HEK293 (cell line): ENCODE measurements around the gene LDB2.

Experiments used
- CTCF ChIA-PET: fragments of 350-600 bp; formaldehyde crosslinking; extraction: SDS; loops from one replicate; lab custom pipeline; 2021; ENCODE audit warnings: antibody characterized with exemption; lab: Yijun Ruan, JAX
- POLR2A ChIA-PET: fragments of 300-600 bp; formaldehyde crosslinking; extraction: SDS; loops from one replicate; lab custom pipeline; 2020; ENCODE audit warnings: antibody characterized with exemption, inconsistent platforms; lab: Yijun Ruan, JAX
- H3K27ac ChIP-seq: fragments of 200-500 bp; sonication (Bioruptor generic); 2 replicates; pipeline ENCODE4 v1.5.1; 2014; ENCODE audit warnings: low read depth, low read length, control low read depth, inconsistent platforms; ENCODE audit errors: extremely low read depth
- H3K36me3 ChIP-seq, 2 experiments: fragments of 200-500 bp in 1 of 2; sonication (Bioruptor generic) in 1 of 2; 1 replicate in 1 of 2; 2 replicates in 1 of 2; pipeline ENCODE4 v1.5.1; 2014 to 2017; ENCODE audit warnings: inconsistent platforms in 2 of 2, low read length in 2 of 2; ENCODE audit not compliant: control insufficient read depth in 2 of 2, insufficient read depth in 1 of 2
- H3K4me1 ChIP-seq: fragments of 200-500 bp; sonication (Bioruptor generic); 2 replicates; pipeline ENCODE4 v1.5.1; 2014; ENCODE audit warnings: mild to moderate bottlenecking, low read length, inconsistent platforms; ENCODE audit not compliant: control insufficient read depth, insufficient read depth
- H3K4me3 ChIP-seq: 2 replicates; pipeline ENCODE4 v1.5.1; 2011; ENCODE audit warnings: low read depth, mild to moderate bottlenecking, control low read depth, low read length, moderate library complexity
- H3K9me3 ChIP-seq: fragments of 200-500 bp; sonication (Bioruptor generic); 2 replicates; pipeline ENCODE4 v1.5.1; 2014; ENCODE audit warnings: low read depth, low read length, inconsistent platforms; ENCODE audit not compliant: control insufficient read depth, insufficient read depth
- BCL11B ChIP-seq: fragments of 450-650 bp; formaldehyde crosslinking; IDR thresholded peaks from 2 replicates; pipeline ENCODE4 v1.5.1; 2016; ENCODE audit warnings: low read depth, missing biosample characterization, missing genetic modification characterization
- HIC1 ChIP-seq: fragments of 450-650 bp; formaldehyde crosslinking; IDR thresholded peaks from 2 replicates; pipeline ENCODE4 v1.5.1; 2016; ENCODE audit warnings: missing biosample characterization, missing genetic modification characterization
- HOXD13 ChIP-seq: sonication (generic); formaldehyde crosslinking; IDR thresholded peaks from 2 replicates; pipeline ENCODE4 v1.8.0; 2022; ENCODE audit warnings: missing genetic modification reagents, borderline replicate concordance
- KLF10 ChIP-seq: fragments of 450-650 bp; IDR thresholded peaks from 2 replicates; pipeline ENCODE4 v1.5.1; 2018; ENCODE audit warnings: missing biosample characterization, mild to moderate bottlenecking, missing genetic modification characterization
- REST ChIP-seq: fragments of 450-650 bp; formaldehyde crosslinking; IDR thresholded peaks from 2 replicates; pipeline ENCODE4 v1.5.1; 2016; ENCODE audit warnings: missing biosample characterization, missing genetic modification characterization
- ZBTB1 ChIP-seq: fragments of 450-650 bp; formaldehyde crosslinking; IDR thresholded peaks from 2 replicates; pipeline ENCODE4 v1.5.1; 2016; ENCODE audit warnings: missing biosample characterization, missing genetic modification characterization
- ZBTB10 ChIP-seq: fragments of 450-650 bp; formaldehyde crosslinking; IDR thresholded peaks from 2 replicates; pipeline ENCODE4 v1.5.1; 2016; ENCODE audit warnings: missing biosample characterization, missing genetic modification characterization
- ZBTB48 ChIP-seq: fragments of 450-650 bp; formaldehyde crosslinking; IDR thresholded peaks from 2 replicates; pipeline ENCODE4 v1.5.1; 2016; ENCODE audit warnings: missing biosample characterization, missing genetic modification characterization
- ZBTB7A ChIP-seq: fragments of 450-650 bp; formaldehyde crosslinking; IDR thresholded peaks from 2 replicates; pipeline ENCODE4 v1.5.1; 2016; ENCODE audit warnings: low read depth, missing biosample characterization, missing genetic modification characterization
- ZFP3 ChIP-seq: fragments of 450-650 bp; formaldehyde crosslinking; IDR thresholded peaks from 2 replicates; pipeline ENCODE4 v1.5.1; 2016; ENCODE audit warnings: low read depth, missing biosample characterization, missing genetic modification characterization
- ZNF146 ChIP-seq: fragments of 450-650 bp; formaldehyde crosslinking; IDR thresholded peaks from 2 replicates; pipeline ENCODE4 v1.5.1; 2016; ENCODE audit warnings: missing biosample characterization, missing genetic modification characterization
- ZNF157 ChIP-seq: fragments of 450-650 bp; formaldehyde crosslinking; IDR thresholded peaks from 2 replicates; pipeline ENCODE4 v1.5.1; 2016; ENCODE audit warnings: missing biosample characterization, missing genetic modification characterization
- ZNF214 ChIP-seq: fragments of 450-650 bp; formaldehyde crosslinking; IDR thresholded peaks from 2 replicates; pipeline ENCODE4 v1.5.1; 2017; ENCODE audit warnings: missing biosample characterization, mild to moderate bottlenecking, missing genetic modification characterization, borderline replicate concordance
- ZNF248 ChIP-seq: fragments of 450-650 bp; formaldehyde crosslinking; IDR thresholded peaks from 2 replicates; pipeline ENCODE4 v1.5.1; 2017; ENCODE audit warnings: missing biosample characterization, missing genetic modification characterization
- ZNF292 ChIP-seq: fragments of 450-650 bp; formaldehyde crosslinking; IDR thresholded peaks from 2 replicates; pipeline ENCODE4 v1.5.1; 2016; ENCODE audit warnings: low read depth, missing biosample characterization, missing genetic modification characterization, borderline replicate concordance
- ZNF324 ChIP-seq: fragments of 450-650 bp; formaldehyde crosslinking; IDR thresholded peaks from 2 replicates; pipeline ENCODE4 v1.5.1; 2016; ENCODE audit warnings: missing biosample characterization, missing genetic modification characterization
- ZNF473 ChIP-seq: fragments of 450-650 bp; formaldehyde crosslinking; IDR thresholded peaks from 2 replicates; pipeline ENCODE4 v1.5.1; 2017; ENCODE audit warnings: missing biosample characterization, missing genetic modification characterization
- ZNF48 ChIP-seq: fragments of 450-650 bp; formaldehyde crosslinking; IDR thresholded peaks from 2 replicates; pipeline ENCODE4 v1.5.1; 2016; ENCODE audit warnings: missing biosample characterization, missing genetic modification characterization
- ZNF510 ChIP-seq: fragments of 450-650 bp; formaldehyde crosslinking; IDR thresholded peaks from 2 replicates; pipeline ENCODE4 v1.5.1; 2018; ENCODE audit warnings: mild to moderate bottlenecking, missing genetic modification characterization, missing biosample characterization; ENCODE audit not compliant: insufficient replicate concordance
- ZNF549 ChIP-seq: fragments of 450-650 bp; IDR thresholded peaks from 2 replicates; pipeline ENCODE4 v1.5.1; 2018; ENCODE audit warnings: missing biosample characterization, missing genetic modification characterization, mild to moderate bottlenecking, inconsistent platforms, moderate library complexity
- ZNF558 ChIP-seq: fragments of 450-650 bp; formaldehyde crosslinking; IDR thresholded peaks from 2 replicates; pipeline ENCODE4 v1.5.1; 2016; ENCODE audit warnings: missing biosample characterization, missing genetic modification characterization
- ZNF658 ChIP-seq: fragments of 450-650 bp; formaldehyde crosslinking; IDR thresholded peaks from 2 replicates; pipeline ENCODE4; 2016; ENCODE audit warnings: missing biosample characterization, missing genetic modification characterization
- ZNF670 ChIP-seq: fragments of 450-650 bp; formaldehyde crosslinking; IDR thresholded peaks from 2 replicates; pipeline ENCODE4 v1.5.1; 2016; ENCODE audit warnings: missing biosample characterization, missing genetic modification characterization, low read depth
- ZSCAN4 ChIP-seq: fragments of 450-650 bp; formaldehyde crosslinking; IDR thresholded peaks from 2 replicates; pipeline ENCODE4 v1.5.1; 2017; ENCODE audit warnings: missing biosample characterization, missing genetic modification characterization

LDB2 gene

GRCh38 chr4:16827045-16827444 lies 71.4 kb downstream of the LDB2 start:
- H3K4me3 ChIP-seq = no peak overlapping the region
- no peaks in the 10 kb centered on the region for H3K9me3 ChIP-seq
- H3K36me3 ChIP-seq = no peaks in the 10 kb centered on the region
- ChIA-PET CTCF (no interaction called here), POLR2A (no interaction called here)
- H3K27ac ChIP-seq = no peak overlapping the region
- TF ChIP-seq ZNF157 (tag by site-specific recombination) = no peak
- TF ChIP-seq ZSCAN4 = no peak
- no peak for TF ChIP-seq KLF10 (tag by site-specific recombination)
- TF ChIP-seq ZNF292 (tag by site-specific recombination) = no peak
- no peak for TF ChIP-seq ZNF146
- no peak for TF ChIP-seq ZNF558
- no peak for TF ChIP-seq REST (tag by site-specific recombination)
- no peak for TF ChIP-seq ZNF549 (tag by site-specific recombination)
- no peak for TF ChIP-seq ZNF510 (tag by site-specific recombination)
- no peaks in the 10 kb centered on the region for H3K4me1 ChIP-seq

- H3K36me3 ChIP-seq = no peaks in the 10 kb centered on the region
- H3K9me3 ChIP-seq = no peaks in the 10 kb centered on the region
- TF ChIP-seq ZBTB1 (tag by site-specific recombination) (no peak), HIC1 (no peak), ZNF48 (tag by site-specific recombination) (no peak), HOXD13 (no peak), ZBTB7A (tag by site-specific recombination) (no peak), ZNF324 (tag by site-specific recombination) (no peak)
- H3K4me1 ChIP-seq = no peaks in the 10 kb centered on the region
- ChIA-PET POLR2A (no interaction called here), CTCF (no interaction called here)
- H3K27ac ChIP-seq = no peak overlapping the region
- H3K4me3 ChIP-seq = no peak overlapping the region
These were observed 72.0 kb downstream of the LDB2 start for GRCh38 chr4:16826406-16826910.

- ChIA-PET POLR2A (no interaction called here), CTCF (interaction anchor here (0.8 kb wide), 1 partner anchor 31 kb away, joined by 3 read pairs; no protein-coding TSS in a partner anchor)
- no peak overlapping the region for H3K27ac ChIP-seq
- no peak overlapping the region for H3K4me3 ChIP-seq
- no peaks in the 10 kb centered on the region for H3K4me1 ChIP-seq
- no peaks in the 10 kb centered on the region for H3K36me3 ChIP-seq
- H3K9me3 ChIP-seq = no peaks in the 10 kb centered on the region
- no peak for TF ChIP-seq ZNF214 (tag by site-specific recombination)
- no peak for TF ChIP-seq ZFP3
- TF ChIP-seq ZNF658 (tag by site-specific recombination) = no peak
- TF ChIP-seq HOXD13 = no peak
- no peak for TF ChIP-seq ZBTB48 (tag by site-specific recombination)
- no peak for TF ChIP-seq ZBTB10 (tag by site-specific recombination)
- no peak for TF ChIP-seq ZNF473 (tag by site-specific recombination)
- no peak for TF ChIP-seq ZNF248 (tag by site-specific recombination)
- TF ChIP-seq ZNF670 (tag by site-specific recombination) = no peak
- no peak for TF ChIP-seq BCL11B (tag by site-specific recombination)
These were observed 74.1 kb downstream of the LDB2 start for GRCh38 chr4:16824278-16824806.
